Esophagus squamous epithelium (tissue), 4 donors: ENCODE results near the gene LBHD1.

Experiments used
- CTCF ChIP-seq, 6 experiments: fragments of 450-650 bp in 4 of 6; fragments of 200-600 bp in 2 of 6; sonication (generic) in 2 of 6; IDR thresholded peaks; one replicate each; pipeline ENCODE4 v1.5.1; 2016 to 2019; ENCODE audit warnings: antibody characterized with exemption in 6 of 6, mild to moderate bottlenecking in 4 of 6, moderate library complexity in 4 of 6
- POLR2A ChIP-seq, 4 donors: fragments of 450-650 bp; IDR thresholded peaks; one replicate each; pipeline ENCODE4 v1.6.1; 2017; ENCODE audit warnings: antibody characterized with exemption in 4 of 4, mild to moderate bottlenecking in 4 of 4, moderate library complexity in 3 of 4

GRCh38 chr11:62712861-62713260, 40.8 kb upstream of the LBHD1 start:
- TF ChIP-seq CTCF (IDR thresholded peaks at IDR 0.05) (no peak), POLR2A (IDR thresholded peaks at IDR 0.05) (no peak)
